Measurements from ENCODE around the gene IDS.
"Not testable (repeated sequence)": the region's sequence is repeated elsewhere in the genome, so short reads cannot be mapped to it uniquely, and the experiment has no call there.

The IDS gene

GRCh38 chrX:149531599-149531998, 26.5 kb upstream of the IDS start:
- H3K27ac ChIP-seq (ENCODE audit: low read depth, low read length): no peak overlapping the region
- H3F3A ChIP-seq (ENCODE audit: control insufficient read depth, insufficient read depth): no peaks in the 10 kb centered on the region
- H3K4me3 ChIP-seq (ENCODE audit: low read length): no peak overlapping the region
- H3K4me1 ChIP-seq (ENCODE audit: control insufficient read depth, low read length): no peaks in the 10 kb centered on the region
- no peaks in the 10 kb centered on the region for H3K27me3 ChIP-seq (ENCODE audit: control insufficient read depth, low read length)
- H3K36me3 ChIP-seq (ENCODE audit: control insufficient read depth, low read length): no peaks in the 10 kb centered on the region
- H4K20me1 ChIP-seq (ENCODE audit: control insufficient read depth, insufficient read depth, low read depth, low read length): no peaks in the 10 kb centered on the region
- no peaks in the 10 kb centered on the region for H3K79me2 ChIP-seq (ENCODE audit: control insufficient read depth, low read length)
- no peaks in the 10 kb centered on the region for H3K9me2 ChIP-seq (replicated peaks; ENCODE audit: control insufficient read depth, low read length)
- H3K4me2 ChIP-seq (ENCODE audit: low read length): no peak overlapping the region
- TF ChIP-seq CTCF (IDR thresholded peaks at IDR 0.05; ENCODE audit: low read depth, low read length, poor library complexity, severe bottlenecking) (no peak), EZH2phosphoT487 (IDR thresholded peaks at IDR 0.05; ENCODE audit: borderline replicate concordance, low read length) (no peak)
- H3K9me3 ChIP-seq (ENCODE audit: control insufficient read depth, insufficient read depth, low read length): no peaks in the 10 kb centered on the region

GRCh38 chrX:149528381-149528780, 23.3 kb upstream of the IDS start:
- Histone ChIP-seq H3K27me3 (ENCODE audit: control insufficient read depth, low read length) (no peaks in the 10 kb centered on the region), H4K20me1 (ENCODE audit: control insufficient read depth, insufficient read depth, low read depth, low read length) (no peaks in the 10 kb centered on the region), H3K36me3 (ENCODE audit: control insufficient read depth, low read length) (no peaks in the 10 kb centered on the region), H3K4me2 (ENCODE audit: low read length) (no peak overlapping the region), H3K4me3 (ENCODE audit: low read length) (no peak overlapping the region), H3K4me1 (ENCODE audit: control insufficient read depth, low read length) (0 out of 2 replicates have a peak, but pooled peaks cover 2% of the 10 kb centered on the region), H3F3A (ENCODE audit: control insufficient read depth, insufficient read depth) (no peaks in the 10 kb centered on the region), H3K27ac (ENCODE audit: low read depth, low read length) (no peak overlapping the region), H3K9me3 (ENCODE audit: control insufficient read depth, insufficient read depth, low read length) (no peaks in the 10 kb centered on the region), H3K9me2 (replicated peaks; ENCODE audit: control insufficient read depth, low read length) (no peaks in the 10 kb centered on the region), H3K79me2 (ENCODE audit: control insufficient read depth, low read length) (no peaks in the 10 kb centered on the region)
- no peak for TF ChIP-seq CTCF (IDR thresholded peaks at IDR 0.05; ENCODE audit: low read depth, low read length, poor library complexity, severe bottlenecking)

DNA sequence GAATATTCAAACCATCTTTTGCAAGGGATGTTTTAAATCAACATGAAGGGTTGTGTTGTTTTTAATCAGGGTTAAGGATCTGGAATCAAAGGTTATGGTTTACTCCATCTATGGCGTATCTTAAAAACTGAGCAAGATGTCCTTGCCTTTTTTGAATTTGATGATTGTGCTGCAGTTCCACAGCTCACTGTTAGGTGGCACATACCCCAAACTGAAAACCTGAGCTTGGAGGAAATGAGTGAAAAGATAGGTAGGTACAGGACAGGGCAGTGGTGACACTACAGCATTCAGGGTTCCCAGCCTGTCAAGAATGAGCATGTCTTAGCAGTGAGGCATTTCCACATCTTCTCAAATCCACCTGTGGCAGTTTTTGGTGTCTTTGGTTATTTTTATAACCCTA, 22.6 kb upstream of the IDS start:
- 0 out of 2 replicates have a peak, but pooled peaks cover 2% of the 10 kb centered on the region for H3K4me1 ChIP-seq (ENCODE audit: control insufficient read depth, low read length)
- no peak overlapping the region for H3K4me3 ChIP-seq (ENCODE audit: low read length)
- TF ChIP-seq EZH2phosphoT487 (IDR thresholded peaks at IDR 0.05; ENCODE audit: borderline replicate concordance, low read length) (no peak), CTCF (IDR thresholded peaks at IDR 0.05; ENCODE audit: low read depth, low read length, poor library complexity, severe bottlenecking) (peak; percentile 36)
- no peaks in the 10 kb centered on the region for H4K20me1 ChIP-seq (ENCODE audit: control insufficient read depth, insufficient read depth, low read depth, low read length)
- H3K9me3 ChIP-seq (ENCODE audit: control insufficient read depth, insufficient read depth, low read length): no peaks in the 10 kb centered on the region
- no peaks in the 10 kb centered on the region for H3K27me3 ChIP-seq (ENCODE audit: control insufficient read depth, low read length)
- H3K79me2 ChIP-seq (ENCODE audit: control insufficient read depth, low read length): no peaks in the 10 kb centered on the region
- no peak overlapping the region for H3K4me2 ChIP-seq (ENCODE audit: low read length)
- no peaks in the 10 kb centered on the region for H3K36me3 ChIP-seq (ENCODE audit: control insufficient read depth, low read length)
- H3F3A ChIP-seq (ENCODE audit: control insufficient read depth, insufficient read depth): no peaks in the 10 kb centered on the region
- no peaks in the 10 kb centered on the region for H3K9me2 ChIP-seq (replicated peaks; ENCODE audit: control insufficient read depth, low read length)
- H3K27ac ChIP-seq (ENCODE audit: low read depth, low read length): no peak overlapping the region

DNA sequence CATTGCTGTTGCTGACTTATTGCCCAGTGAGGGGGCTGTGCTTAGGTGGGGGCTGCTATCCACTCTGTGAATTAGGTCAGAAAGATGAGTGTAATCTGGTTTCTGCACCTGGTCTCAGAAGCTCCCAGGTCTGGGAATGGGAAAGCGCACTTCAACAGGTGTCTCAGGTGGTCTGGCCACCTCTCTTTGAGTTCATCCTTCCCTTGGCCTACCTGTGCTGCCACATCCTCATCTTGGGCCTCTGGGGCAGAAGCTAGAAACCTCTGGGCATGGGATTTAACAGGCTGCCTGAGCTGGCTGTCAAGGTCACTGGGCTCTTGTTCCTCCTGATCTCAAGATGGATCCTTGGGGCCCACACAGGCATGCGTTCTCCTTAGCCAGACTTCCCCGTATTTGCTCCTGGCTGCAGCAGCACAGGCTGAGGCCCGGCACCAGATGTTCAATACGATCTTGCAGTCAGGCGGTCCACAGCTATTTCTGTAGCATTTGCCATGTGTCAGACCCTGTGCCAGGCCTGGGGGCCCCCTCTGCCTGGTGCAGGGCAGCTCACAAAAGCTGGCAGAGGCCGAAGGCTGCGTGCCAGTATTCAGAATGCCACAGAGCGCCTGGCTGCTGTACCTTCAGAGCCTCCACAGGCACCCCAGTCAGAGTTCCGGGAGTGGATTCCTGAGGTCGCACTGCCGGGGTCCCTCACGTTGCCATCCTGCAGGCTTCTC, 21.4 kb upstream of the IDS start:
- not testable (repeated sequence) for H4K20me1 ChIP-seq (ENCODE audit: control insufficient read depth, insufficient read depth, low read depth, low read length); H3K79me2 ChIP-seq (ENCODE audit: control insufficient read depth, low read length); H3K27me3 ChIP-seq (ENCODE audit: control insufficient read depth, low read length); H3K9me3 ChIP-seq (ENCODE audit: control insufficient read depth, insufficient read depth, low read length); H3F3A ChIP-seq (ENCODE audit: control insufficient read depth, insufficient read depth); H3K4me2 ChIP-seq (ENCODE audit: low read length); H3K9me2 ChIP-seq (replicated peaks; ENCODE audit: control insufficient read depth, low read length); H3K27ac ChIP-seq (ENCODE audit: low read depth, low read length); H3K36me3 ChIP-seq (ENCODE audit: control insufficient read depth, low read length); H3K4me3 ChIP-seq (ENCODE audit: low read length); H3K4me1 ChIP-seq (ENCODE audit: control insufficient read depth, low read length)

- not testable (repeated sequence) for H3K36me3 ChIP-seq (ENCODE audit: control insufficient read depth, low read length); H3K9me3 ChIP-seq (ENCODE audit: control insufficient read depth, insufficient read depth, low read length); H3K4me2 ChIP-seq (ENCODE audit: low read length); H3K9me2 ChIP-seq (replicated peaks; ENCODE audit: control insufficient read depth, low read length); H3F3A ChIP-seq (ENCODE audit: control insufficient read depth, insufficient read depth); H3K4me1 ChIP-seq (ENCODE audit: control insufficient read depth, low read length); H3K27ac ChIP-seq (ENCODE audit: low read depth, low read length); H3K4me3 ChIP-seq (ENCODE audit: low read length); H3K27me3 ChIP-seq (ENCODE audit: control insufficient read depth, low read length); H4K20me1 ChIP-seq (ENCODE audit: control insufficient read depth, insufficient read depth, low read depth, low read length); H3K79me2 ChIP-seq (ENCODE audit: control insufficient read depth, low read length)
These were observed 20.8 kb upstream of the IDS start for GRCh38 chrX:149525903-149526302.

- not testable (repeated sequence) for H3F3A ChIP-seq (ENCODE audit: control insufficient read depth, insufficient read depth); H3K9me3 ChIP-seq (ENCODE audit: control insufficient read depth, insufficient read depth, low read length); H3K27ac ChIP-seq (ENCODE audit: low read depth, low read length); H3K27me3 ChIP-seq (ENCODE audit: control insufficient read depth, low read length); H3K79me2 ChIP-seq (ENCODE audit: control insufficient read depth, low read length); H3K4me2 ChIP-seq (ENCODE audit: low read length); H3K4me1 ChIP-seq (ENCODE audit: control insufficient read depth, low read length); H3K4me3 ChIP-seq (ENCODE audit: low read length); H4K20me1 ChIP-seq (ENCODE audit: control insufficient read depth, insufficient read depth, low read depth, low read length); H3K36me3 ChIP-seq (ENCODE audit: control insufficient read depth, low read length); H3K9me2 ChIP-seq (replicated peaks; ENCODE audit: control insufficient read depth, low read length)
These were observed 20.3 kb upstream of the IDS start for GRCh38 chrX:149525389-149525788.
